H9 (cell line): ENCODE measurements around the gene POLR2H. TPM values are rescaled to one million over a fixed set of nuclear protein-coding genes. Genes with fewer than 3 reads are reported as not detected.

Experiments
- DNase-seq: peaks from one replicate; pipeline ENCODE4 v3.0.0-alpha.2; 2017
- H2AFZ ChIP-seq: one replicate; pipeline ENCODE4 v1.6.1; 2013; ENCODE audit warnings: mild to moderate bottlenecking, low read length, control low read depth, moderate library complexity
- H2AK5ac ChIP-seq: 2 replicates; pipeline ENCODE4 v1.6.1; 2013; ENCODE audit warnings: low read length, control low read depth, mixed read lengths; ENCODE audit not compliant: insufficient read length
- H2BK120ac ChIP-seq: one replicate; pipeline ENCODE4 v1.6.1; 2013; ENCODE audit warnings: low read depth, mild to moderate bottlenecking, low read length, control low read depth, inconsistent platforms; ENCODE audit not compliant: poor library complexity, severe bottlenecking
- H2BK12ac ChIP-seq: 2 replicates; pipeline ENCODE4 v1.6.1; 2013; ENCODE audit warnings: low read length, control low read depth, mixed read lengths, low read depth; ENCODE audit not compliant: insufficient read length
- H2BK15ac ChIP-seq: 2 replicates; pipeline ENCODE4 v1.6.1; 2013; ENCODE audit warnings: low read depth, low read length, control low read depth
- H2BK20ac ChIP-seq: one replicate; pipeline ENCODE4 v1.6.1; 2013; ENCODE audit warnings: low read depth, mild to moderate bottlenecking, low read length, control low read depth, inconsistent platforms; ENCODE audit not compliant: poor library complexity, severe bottlenecking
- H2BK5ac ChIP-seq: 2 replicates; pipeline ENCODE4 v1.6.1; 2013; ENCODE audit warnings: low read length, control low read depth, mixed read lengths; ENCODE audit not compliant: insufficient read length
- H3K14ac ChIP-seq: 2 replicates; pipeline ENCODE4 v1.6.1; 2013; ENCODE audit warnings: low read length, control low read depth; ENCODE audit not compliant: insufficient read depth
- H3K18ac ChIP-seq: 2 replicates; pipeline ENCODE4 v1.6.1; 2013; ENCODE audit warnings: low read depth, mild to moderate bottlenecking, mixed read lengths, low read length, control low read depth; ENCODE audit not compliant: insufficient read length
- H3K23ac ChIP-seq: 2 replicates; pipeline ENCODE4 v1.6.1; 2013; ENCODE audit warnings: low read length, control low read depth, mixed read lengths, low read depth; ENCODE audit not compliant: insufficient read length
- H3K23me2 ChIP-seq: 2 replicates; pipeline ENCODE4 v1.6.1; 2013; ENCODE audit warnings: low read depth, mild to moderate bottlenecking, mixed read lengths, low read length, control low read depth; ENCODE audit not compliant: insufficient read length, poor library complexity, severe bottlenecking
- H3K27ac ChIP-seq: 2 replicates; pipeline ENCODE4 v1.5.1; 2013; ENCODE audit warnings: low read length, control low read depth, mixed read lengths, low read depth; ENCODE audit not compliant: insufficient read length
- H3K27me3 ChIP-seq: 2 replicates; pipeline ENCODE4 v1.6.1; 2013; ENCODE audit warnings: low read length, control low read depth, inconsistent platforms; ENCODE audit not compliant: insufficient read depth
- H3K4ac ChIP-seq: 2 replicates; pipeline ENCODE4 v1.6.1; 2013; ENCODE audit warnings: low read depth, mild to moderate bottlenecking, control low read depth, inconsistent platforms, low read length, moderate library complexity
- H3K4me1 ChIP-seq: 2 replicates; pipeline ENCODE4 v1.6.1; 2013; ENCODE audit warnings: low read length, control low read depth, inconsistent platforms; ENCODE audit not compliant: insufficient read depth
- H3K4me2 ChIP-seq: 2 replicates; pipeline ENCODE4 v1.6.1; 2013; ENCODE audit warnings: low read length, control low read depth, mixed read lengths; ENCODE audit not compliant: insufficient read length, insufficient read depth
- H3K56ac ChIP-seq: 2 replicates; pipeline ENCODE4 v1.6.1; 2013; ENCODE audit warnings: low read depth, mild to moderate bottlenecking, mixed read lengths, low read length, control low read depth; ENCODE audit not compliant: insufficient read length
- H3K79me1 ChIP-seq: 2 replicates; pipeline ENCODE4 v1.6.1; 2013; ENCODE audit warnings: low read depth, mild to moderate bottlenecking, moderate library complexity, low read length, control low read depth, inconsistent platforms; ENCODE audit not compliant: insufficient read depth, poor library complexity, severe bottlenecking
- H3K79me2 ChIP-seq: 2 replicates; pipeline ENCODE4 v1.6.1; 2013; ENCODE audit warnings: low read length, control low read depth, inconsistent platforms; ENCODE audit not compliant: insufficient read depth
- H3K9ac ChIP-seq: 2 replicates; pipeline ENCODE4 v1.6.1; 2013; ENCODE audit warnings: low read length, control low read depth, mixed read lengths; ENCODE audit not compliant: insufficient read length; ENCODE audit errors: extremely low read depth
- H3K9me3 ChIP-seq: one replicate; pipeline ENCODE4 v1.6.1; 2013; ENCODE audit warnings: low read depth, low read length, inconsistent platforms; ENCODE audit not compliant: control insufficient read depth
- H3T11ph ChIP-seq: one replicate; pipeline ENCODE4 v1.6.1; 2013; ENCODE audit warnings: mild to moderate bottlenecking, low read length, control low read depth, inconsistent platforms
- H4K20me1 ChIP-seq: one replicate; pipeline ENCODE4 v1.6.1; 2013; ENCODE audit not compliant: control insufficient read depth, insufficient read length, insufficient read depth
- H4K5ac ChIP-seq: 2 replicates; pipeline ENCODE4 v1.6.1; 2013; ENCODE audit warnings: low read depth, mild to moderate bottlenecking, mixed read lengths, low read length, control low read depth; ENCODE audit not compliant: insufficient read length
- H4K8ac ChIP-seq: replicated peaks from 2 replicates; pipeline ENCODE4 v1.6.1; 2013; ENCODE audit warnings: low read length, control low read depth, mixed read lengths, low read depth; ENCODE audit not compliant: insufficient read length
- H4K91ac ChIP-seq: 2 replicates; pipeline ENCODE4 v1.6.1; 2013; ENCODE audit warnings: low read depth, mild to moderate bottlenecking, moderate library complexity, mixed read lengths, low read length, control low read depth; ENCODE audit not compliant: insufficient read length
- H3K27ac Mint-ChIP-seq, 3 experiments: 2 replicates in 2 of 3; 3 replicates in 1 of 3; pipeline ENCODE4 v1.8.0; 2020 to 2021; ENCODE audit warnings: mixed read lengths in 3 of 3, mild to moderate bottlenecking in 1 of 3, moderate library complexity in 1 of 3
- H3K27me3 Mint-ChIP-seq: 2 replicates; pipeline ENCODE4 v1.8.0; 2021; ENCODE audit warnings: low read depth, mild to moderate bottlenecking, moderate library complexity, mixed read lengths
- H3K36me3 Mint-ChIP-seq, 3 experiments: 2 replicates in 2 of 3; 3 replicates in 1 of 3; pipeline ENCODE4 v1.8.0; 2020 to 2021; ENCODE audit warnings: low read depth in 3 of 3, mixed read lengths in 3 of 3; ENCODE audit not compliant: insufficient read depth in 1 of 3
- H3K4me1 Mint-ChIP-seq, 2 experiments: 2 replicates each; pipeline ENCODE4 v1.8.0; 2020; ENCODE audit warnings: mixed read lengths in 2 of 2
- H3K4me3 Mint-ChIP-seq, 2 experiments: 2 replicates in 1 of 2; 3 replicates in 1 of 2; pipeline ENCODE4 v1.8.0; 2020 to 2021; ENCODE audit warnings: mild to moderate bottlenecking in 2 of 2, mixed read lengths in 2 of 2, moderate library complexity in 1 of 2
- H3K9me3 Mint-ChIP-seq, 2 experiments: 2 replicates in 1 of 2; 3 replicates in 1 of 2; pipeline ENCODE4 v1.8.0; 2020; ENCODE audit warnings: mild to moderate bottlenecking in 2 of 2, mixed read lengths in 2 of 2, moderate library complexity in 1 of 2
- CTCF ChIP-seq: fragments of 200-600 bp; sonication (generic); conservative IDR thresholded peaks from 3 replicates; pipeline ENCODE4 v1.8.0; 2021; ENCODE audit warnings: antibody characterized with exemption, mild to moderate bottlenecking
- WGBS: extraction: QIAGEN DNeasy Blood & Tissue Kit; methylation state at CpG from one replicate; pipeline ENCODE4 v1.1.7; 2013; ENCODE audit warnings: missing lambda C conversion rate, low lambda C conversion rate, mixed read lengths; ENCODE audit not compliant: insufficient read length; ENCODE audit errors: extremely low coverage; 5-methylcytosine and 5-hydroxymethylcytosine counted together
- total RNA-seq: library from RNA; stranded (reverse); gene quantifications from 2 replicates; pipeline ENCODE4 v1.2.1, GENCODE V29; 2021

POLR2H gene
- total RNA-seq, 1 experiment from 2014 or later = 115 TPM

- no peaks in the 10 kb centered on the region; a peak in 1 of 5 replicates for H3K9me3 Mint-ChIP-seq
- no peak overlapping the region; a peak in 1 of 5 replicates for H3K4me3 Mint-ChIP-seq
- DNase-seq = no peak
Observed at GRCh38 chr3:184388164-184388935, 26.8 kb downstream of the POLR2H start.

More at GRCh38 chr3:184388164-184388935, 26.8 kb downstream of the POLR2H start:
- Mint-ChIP-seq H3K36me3 (no peaks in the 10 kb centered on the region), H3K27ac (no peak overlapping the region), H3K27me3 (peaks cover 36% of the 10 kb centered on the region), H3K4me1 (peaks cover 6 to 7% of the 10 kb centered on the region in 2 experiments; a peak in 3 of 4 replicates)
- no peak overlapping the region for H2BK15ac ChIP-seq
- H2AK5ac ChIP-seq = no peak overlapping the region
- no CpG with 5 or more reads among the region's 8 CpGs for WGBS
- TF ChIP-seq CTCF = no peak
- no peak overlapping the region for H2BK120ac ChIP-seq
- no peak overlapping the region for H4K91ac ChIP-seq
- H3K18ac ChIP-seq = no peak overlapping the region
- no peaks in the 10 kb centered on the region for H3K4me1 ChIP-seq
- H3K79me1 ChIP-seq = no peaks in the 10 kb centered on the region
- H3K9me3 ChIP-seq = no peaks in the 10 kb centered on the region
- no peak overlapping the region for H2AFZ ChIP-seq
- H3K79me2 ChIP-seq = no peaks in the 10 kb centered on the region
- H2BK5ac ChIP-seq = no peak overlapping the region
- H3K4me2 ChIP-seq = no peak overlapping the region
- no peak overlapping the region for H3K23ac ChIP-seq
- no peak overlapping the region for H3K4ac ChIP-seq
- H3K56ac ChIP-seq = no peak overlapping the region
- H3K23me2 ChIP-seq = no peaks in the 10 kb centered on the region
- H3K27ac ChIP-seq = no peak overlapping the region
- H4K20me1 ChIP-seq = no peaks in the 10 kb centered on the region
- H3K9ac ChIP-seq = no peak overlapping the region
- H4K8ac ChIP-seq = no peak overlapping the region
- no peak overlapping the region for H2BK12ac ChIP-seq
- H3T11ph ChIP-seq = no peak overlapping the region
- no peak overlapping the region for H2BK20ac ChIP-seq
- no peaks in the 10 kb centered on the region for H3K27me3 ChIP-seq
- no peak overlapping the region for H3K14ac ChIP-seq
- no peak overlapping the region for H4K5ac ChIP-seq
